DND-41 (cell line): ENCODE data around the gene SRD5A2.

Source experiments
- EZH2 ChIP-seq: IDR thresholded peaks from 3 replicates; pipeline ENCODE4 v1.6.1; 2012; ENCODE audit warnings: borderline replicate concordance, low read depth, mild to moderate bottlenecking, moderate library complexity, low read length, inconsistent platforms; ENCODE audit not compliant: severe bottlenecking
- TF ChIP-seq, protein P1 (sequence below): IDR thresholded peaks from 2 replicates; pipeline ENCODE4 v1.5.1; 2012; ENCODE audit warnings: borderline replicate concordance, low read length, moderate library complexity, mild to moderate bottlenecking; ENCODE audit not compliant: poor library complexity, severe bottlenecking; ENCODE audit errors: extremely low read depth

DNA sequence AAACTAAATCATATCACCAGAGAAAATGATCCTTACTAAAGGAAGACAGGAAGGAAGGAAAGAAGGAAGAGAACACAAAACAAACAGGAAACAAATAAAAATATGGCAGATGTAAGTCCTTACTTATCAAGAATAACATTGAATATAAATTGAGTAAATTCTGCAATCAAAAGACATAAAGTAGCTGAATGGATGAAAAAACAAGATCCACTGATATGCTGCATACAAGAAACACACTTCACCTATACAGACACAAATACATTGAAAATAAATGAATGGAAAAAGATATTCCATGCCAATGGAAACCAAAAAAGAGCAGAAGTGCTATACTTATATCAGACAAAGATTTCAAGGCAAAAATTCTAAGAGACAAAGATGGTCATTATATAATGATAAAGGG, 18.0 kb upstream of the SRD5A2 start:
- TF ChIP-seq, protein P1, sequence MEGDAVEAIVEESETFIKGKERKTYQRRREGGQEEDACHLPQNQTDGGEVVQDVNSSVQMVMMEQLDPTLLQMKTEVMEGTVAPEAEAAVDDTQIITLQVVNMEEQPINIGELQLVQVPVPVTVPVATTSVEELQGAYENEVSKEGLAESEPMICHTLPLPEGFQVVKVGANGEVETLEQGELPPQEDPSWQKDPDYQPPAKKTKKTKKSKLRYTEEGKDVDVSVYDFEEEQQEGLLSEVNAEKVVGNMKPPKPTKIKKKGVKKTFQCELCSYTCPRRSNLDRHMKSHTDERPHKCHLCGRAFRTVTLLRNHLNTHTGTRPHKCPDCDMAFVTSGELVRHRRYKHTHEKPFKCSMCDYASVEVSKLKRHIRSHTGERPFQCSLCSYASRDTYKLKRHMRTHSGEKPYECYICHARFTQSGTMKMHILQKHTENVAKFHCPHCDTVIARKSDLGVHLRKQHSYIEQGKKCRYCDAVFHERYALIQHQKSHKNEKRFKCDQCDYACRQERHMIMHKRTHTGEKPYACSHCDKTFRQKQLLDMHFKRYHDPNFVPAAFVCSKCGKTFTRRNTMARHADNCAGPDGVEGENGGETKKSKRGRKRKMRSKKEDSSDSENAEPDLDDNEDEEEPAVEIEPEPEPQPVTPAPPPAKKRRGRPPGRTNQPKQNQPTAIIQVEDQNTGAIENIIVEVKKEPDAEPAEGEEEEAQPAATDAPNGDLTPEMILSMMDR = no peak
- no peak for TF ChIP-seq EZH2
